T-helper 2 cell (primary cell): ENCODE measurements around the gene HIBADH.

Experiments
- DNase-seq, 5 experiments: peaks; one replicate each; pipeline versions ENCODE4 v3.0.0 to v3.0.0-alpha.2; 2012 to 2022

Gene HIBADH

GRCh38 chr7:27634671-27635493, 27.8 kb downstream of the HIBADH start:
- DNase-seq: peak in 1 of 5 experiments; percentile 55

DNA sequence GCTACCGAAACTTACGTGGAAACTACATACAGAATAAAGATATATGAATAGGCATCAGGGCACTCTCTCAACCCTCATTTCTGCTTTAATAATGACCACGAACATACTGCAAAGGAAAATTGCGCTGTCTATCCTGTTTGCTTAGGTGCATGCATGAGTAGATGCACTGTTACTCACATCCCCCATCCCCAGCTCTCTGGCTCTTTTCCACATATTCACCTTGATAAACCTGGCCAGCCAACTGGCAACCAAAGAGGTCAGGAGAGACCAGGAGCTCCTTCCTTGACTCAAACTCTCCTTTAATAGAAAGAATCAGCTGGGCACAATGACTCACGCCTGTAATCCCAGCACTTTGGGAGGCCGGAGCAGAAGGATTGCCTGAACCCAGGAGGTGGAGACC, 29.6 kb downstream of the HIBADH start:
- no peak for DNase-seq

DNA sequence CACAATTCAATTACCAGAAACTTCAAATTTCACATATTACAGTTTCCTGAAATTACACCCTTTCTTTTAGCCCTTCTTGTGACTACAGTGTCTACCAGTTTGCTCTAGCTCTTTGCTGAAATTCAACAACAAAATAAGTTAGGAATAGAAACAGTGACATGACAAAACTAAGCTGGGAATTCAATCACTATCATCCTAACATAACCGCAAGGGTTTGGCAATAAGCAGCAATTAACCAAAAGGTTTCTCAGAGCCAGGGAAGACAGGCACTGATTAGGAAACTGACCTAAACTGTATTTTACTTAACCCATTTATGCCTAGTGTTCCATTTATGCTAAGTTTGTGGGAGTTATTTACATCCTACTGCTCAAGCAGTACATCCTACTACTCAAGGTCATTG, 31.3 kb downstream of the HIBADH start:
- DNase-seq: no peak

DNA sequence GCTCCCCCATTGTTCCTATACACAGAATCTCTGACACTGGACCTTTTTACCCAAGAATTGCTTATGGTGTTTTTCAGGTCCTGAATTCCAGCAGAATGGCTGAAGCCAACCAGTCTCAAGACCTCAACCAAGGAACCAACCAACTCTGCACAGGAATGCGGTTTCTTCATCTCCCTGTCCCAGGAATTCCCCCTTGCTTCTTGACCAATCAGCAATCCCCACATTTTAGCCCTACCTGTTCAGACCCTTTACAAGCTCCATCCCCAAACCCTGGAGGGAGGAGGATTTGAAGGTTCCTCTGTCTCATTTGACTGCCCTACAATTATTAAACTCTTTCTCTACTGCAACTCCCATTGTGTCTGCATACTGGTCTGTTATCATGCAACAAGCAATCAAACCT, 35.5 kb downstream of the HIBADH start:
- no peak for DNase-seq

DNA sequence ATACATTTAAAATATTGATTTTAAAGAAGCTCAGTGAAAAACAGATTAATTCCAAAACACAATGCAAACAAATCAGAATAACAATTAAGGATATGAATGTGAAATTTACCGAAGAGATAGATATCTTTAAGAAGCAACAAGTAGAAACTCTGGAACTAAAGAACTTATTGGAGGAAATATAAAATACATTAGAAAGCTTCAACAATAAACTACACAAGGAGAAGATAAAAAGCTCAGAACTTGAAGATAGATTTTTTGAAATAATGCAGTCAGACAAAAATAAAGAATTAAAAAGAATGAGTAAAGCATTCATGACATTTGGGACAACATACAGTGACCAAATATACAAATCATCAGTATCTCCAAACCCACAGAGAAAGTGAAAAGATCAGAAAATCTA, 43.2 kb downstream of the HIBADH start:
- DNase-seq: no peak

DNA sequence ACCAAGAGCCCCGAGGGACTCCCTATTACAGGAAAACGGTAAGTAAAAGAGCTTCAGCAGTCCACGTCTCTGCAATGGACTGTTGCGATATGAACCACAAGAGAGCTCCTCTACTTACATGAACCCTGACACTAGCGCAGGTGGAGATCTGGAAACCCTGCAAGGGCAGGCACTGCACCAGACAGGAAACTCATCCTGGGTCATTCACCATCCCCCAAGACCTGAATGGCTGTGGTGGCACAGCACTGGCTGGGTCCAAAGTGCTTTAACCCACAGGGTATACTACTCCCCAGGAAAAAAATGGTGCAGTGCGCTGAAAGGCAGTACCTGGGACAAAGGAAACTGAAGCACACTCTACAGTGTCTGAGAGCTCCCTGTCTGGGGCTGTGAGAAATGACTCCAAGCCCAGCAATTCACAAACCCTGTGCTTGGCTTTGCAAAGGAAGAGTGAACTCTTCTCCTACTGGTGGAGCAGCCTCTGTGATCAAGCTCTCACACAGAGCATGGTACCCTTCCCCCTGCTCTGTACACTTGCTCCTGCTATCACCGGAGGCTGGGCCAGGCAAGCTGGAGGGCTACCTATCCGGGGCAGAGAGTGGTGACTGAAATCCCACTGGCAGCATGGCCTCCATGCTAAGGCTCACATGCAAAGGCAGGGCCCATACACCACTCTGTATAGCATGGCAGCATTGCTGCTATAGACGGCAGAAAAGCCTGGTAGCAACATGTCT, 44.9 kb downstream of the HIBADH start:
- DNase-seq: no peak

- no peak for DNase-seq
Measured at GRCh38 chr7:27616914-27617548, 45.7 kb downstream of the HIBADH start.

- DNase-seq: no peak
Measured at GRCh38 chr7:27616186-27616491, 46.5 kb downstream of the HIBADH start.

DNA sequence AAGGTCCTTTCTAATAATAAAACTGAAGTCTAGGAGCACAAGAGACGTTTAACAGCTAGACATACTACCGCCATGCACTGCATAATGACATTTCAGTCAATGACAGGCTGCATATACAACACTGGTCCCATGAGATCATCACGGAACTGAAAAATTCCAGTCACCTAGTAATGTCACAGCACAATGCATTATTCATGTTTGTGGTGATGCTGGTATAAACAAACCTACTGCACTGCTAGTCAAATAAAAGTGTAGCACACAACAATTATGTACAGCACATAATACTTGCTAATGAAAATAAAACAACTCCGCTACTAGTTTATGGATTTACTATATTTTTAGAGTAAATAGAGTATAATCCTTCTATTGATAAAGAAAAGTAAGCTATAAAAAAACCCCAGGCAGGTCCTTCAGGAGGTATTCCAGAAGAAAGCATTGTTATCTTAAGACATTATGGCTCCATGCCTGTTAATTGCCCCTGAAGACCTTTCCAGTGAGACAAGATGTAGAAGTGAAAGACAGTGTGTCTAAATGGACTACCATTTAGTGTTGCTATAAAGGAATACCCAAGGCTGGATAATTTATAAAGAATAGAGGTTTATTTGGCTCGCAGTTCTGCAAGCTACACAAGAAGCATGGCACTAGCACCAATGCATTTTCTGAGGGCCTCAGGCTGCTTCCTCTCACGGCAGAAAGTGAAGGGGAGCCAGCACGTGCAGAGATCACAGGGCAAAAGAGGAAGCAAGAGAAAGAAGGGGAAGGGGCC, 47.1 kb downstream of the HIBADH start:
- DNase-seq: no peak

DNA sequence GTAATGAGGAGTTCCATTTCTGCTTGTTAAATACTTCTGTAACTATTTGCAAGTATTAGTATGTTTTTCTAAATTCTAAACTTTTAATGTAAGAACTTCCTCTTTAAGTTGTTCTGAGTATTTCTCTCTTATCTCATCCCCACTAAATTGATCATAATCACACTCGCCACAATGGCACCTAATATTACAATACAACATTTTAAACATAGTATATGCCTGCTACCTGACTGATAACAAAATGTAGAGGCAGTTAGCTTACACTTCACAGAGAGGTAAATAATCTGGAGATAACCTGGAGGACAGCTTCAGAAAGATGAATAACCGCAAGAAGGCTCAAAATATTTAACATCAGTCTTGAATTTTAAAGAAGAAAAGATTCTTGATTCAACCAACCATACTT, 48.6 kb downstream of the HIBADH start:
- DNase-seq: peak in 1 of 5 experiments; percentile 32

DNA sequence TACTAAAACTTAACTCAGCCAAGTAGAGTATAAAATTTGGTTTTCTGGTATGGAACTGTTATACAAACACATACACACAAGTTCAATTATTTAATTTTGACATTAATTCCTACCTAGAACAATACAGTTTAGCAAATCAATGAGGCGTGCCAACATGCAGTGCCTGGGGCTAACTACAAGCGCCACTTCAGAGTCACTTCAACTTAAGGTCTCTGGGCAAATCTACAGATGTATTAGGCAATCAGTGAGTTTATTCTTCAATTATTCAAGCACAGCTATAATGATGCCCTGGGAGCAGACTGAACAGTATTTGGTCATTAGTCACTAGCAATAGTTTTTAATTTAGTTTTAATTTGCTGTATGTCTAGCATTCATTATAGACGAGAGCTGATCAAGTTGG, 51.6 kb downstream of the HIBADH start:
- no peak for DNase-seq

DNA sequence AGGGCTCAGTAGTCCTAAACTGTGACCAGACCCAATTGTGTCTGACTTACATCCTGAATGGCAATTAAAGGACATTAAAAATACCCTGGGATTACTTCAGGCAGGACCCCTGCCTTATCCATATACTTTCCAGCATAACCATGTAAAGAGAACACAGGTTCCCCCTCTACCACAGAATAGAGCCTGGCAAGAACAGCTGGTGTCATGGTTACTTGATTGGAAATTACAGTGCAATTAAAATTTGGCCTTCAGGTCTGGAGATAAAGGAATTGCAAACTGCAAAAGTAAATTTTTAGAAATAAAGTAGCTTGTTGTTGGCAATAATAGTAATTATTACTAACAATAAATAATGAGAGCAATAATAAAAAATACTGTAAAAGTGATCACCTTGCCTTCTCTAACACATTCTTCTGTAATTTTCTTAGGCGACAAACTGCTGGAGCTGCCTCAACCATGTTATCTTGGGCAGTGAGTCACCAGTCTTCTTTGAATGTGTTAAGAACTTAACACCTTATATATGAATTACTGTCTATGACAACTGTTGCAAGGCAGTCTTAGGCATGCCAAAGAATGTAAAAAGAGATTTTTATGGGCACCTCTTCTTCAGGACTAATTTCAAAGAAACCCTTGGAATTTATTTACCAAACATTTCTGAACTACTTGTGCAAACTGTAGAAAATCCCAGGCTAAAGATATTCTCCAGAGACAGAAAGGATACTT, 53.7 kb downstream of the HIBADH start:
- no peak for DNase-seq

DNA sequence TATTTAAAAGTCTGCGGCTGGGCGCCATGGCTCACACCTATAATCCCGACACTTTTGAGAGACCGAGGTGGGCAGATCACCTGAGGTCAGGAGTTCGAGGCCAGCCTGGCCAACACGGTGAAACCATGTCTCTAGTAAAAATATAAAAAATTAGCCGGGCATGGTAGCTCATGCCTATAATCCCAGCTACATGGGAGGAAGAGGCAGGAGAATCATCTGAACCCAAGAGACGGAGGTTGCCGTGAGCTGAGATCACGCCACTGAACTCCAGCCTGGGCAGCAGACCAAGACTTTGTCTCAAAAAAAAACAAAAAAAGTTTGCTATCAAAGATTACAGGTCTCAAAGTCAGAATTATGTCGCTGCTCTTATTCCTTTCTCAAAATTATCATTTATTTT, 55.5 kb downstream of the HIBADH start:
- no peak for DNase-seq

DNA sequence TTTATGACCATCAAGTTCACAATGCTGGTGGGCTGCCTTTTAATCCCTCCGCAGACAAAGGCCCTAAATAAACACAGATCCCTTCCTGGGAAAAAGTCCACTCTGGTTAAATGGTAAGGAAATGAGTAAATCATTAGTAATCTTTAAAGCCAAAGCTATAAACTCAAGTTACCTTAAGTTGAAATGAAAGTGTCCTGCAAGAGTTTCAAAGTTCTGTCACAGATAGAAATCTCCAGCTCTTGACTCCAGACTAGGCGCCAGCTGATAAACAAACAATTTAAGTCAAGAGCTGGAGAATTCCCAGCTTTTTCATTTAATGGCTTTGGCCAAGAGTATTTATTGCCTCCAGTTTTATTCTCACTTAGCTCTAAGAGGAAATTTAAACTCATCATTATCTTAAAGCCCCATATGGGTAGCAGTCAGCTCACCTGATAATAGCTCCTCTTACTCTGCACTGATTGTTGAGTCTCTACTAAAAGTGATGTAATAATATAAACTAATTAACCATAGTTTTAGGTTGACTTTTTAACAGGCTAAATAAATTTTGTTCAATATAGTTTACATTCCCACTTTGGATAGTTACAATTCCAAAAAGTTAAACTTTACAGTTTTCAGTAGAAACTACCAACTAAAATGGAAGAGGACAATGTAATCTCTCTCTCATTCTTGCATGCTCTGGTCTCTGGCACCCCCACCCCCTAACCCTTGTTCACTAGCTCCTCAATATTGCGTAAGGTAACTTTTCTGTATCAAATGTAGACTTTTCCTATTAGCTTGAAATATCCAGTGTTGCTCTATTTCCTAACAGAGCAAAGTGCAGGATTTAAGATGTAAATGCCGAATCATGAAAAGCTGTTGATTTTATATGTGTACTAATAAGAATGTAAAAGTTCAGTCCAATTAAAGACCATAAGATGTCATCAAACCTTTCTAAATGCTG, 56.1 kb downstream of the HIBADH start:
- no peak for DNase-seq

- no peak for DNase-seq
Measured at GRCh38 chr7:27605689-27606269, 56.9 kb downstream of the HIBADH start.

DNA sequence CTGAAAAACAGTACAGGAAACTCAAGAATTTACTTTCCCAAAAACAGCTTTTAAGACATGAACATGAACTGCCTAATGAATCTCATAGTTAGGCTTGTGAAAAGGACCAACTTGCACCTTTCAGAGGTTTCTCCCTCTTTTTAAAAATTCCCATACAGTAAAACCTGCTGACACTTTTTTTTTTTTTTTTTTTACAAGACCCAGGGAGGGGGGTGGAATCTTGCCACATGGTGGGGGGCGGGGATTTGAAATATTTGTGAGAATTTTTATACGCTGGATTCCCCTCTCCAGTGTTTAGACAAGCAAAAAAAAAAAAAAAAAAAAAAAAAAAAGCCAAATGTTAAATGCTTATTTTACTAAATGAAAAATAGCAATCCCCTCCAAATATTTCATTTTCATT, 57.4 kb downstream of the HIBADH start:
- no peak for DNase-seq

- no peak for DNase-seq
Measured at GRCh38 chr7:27603813-27604212, 58.9 kb downstream of the HIBADH start.

DNA sequence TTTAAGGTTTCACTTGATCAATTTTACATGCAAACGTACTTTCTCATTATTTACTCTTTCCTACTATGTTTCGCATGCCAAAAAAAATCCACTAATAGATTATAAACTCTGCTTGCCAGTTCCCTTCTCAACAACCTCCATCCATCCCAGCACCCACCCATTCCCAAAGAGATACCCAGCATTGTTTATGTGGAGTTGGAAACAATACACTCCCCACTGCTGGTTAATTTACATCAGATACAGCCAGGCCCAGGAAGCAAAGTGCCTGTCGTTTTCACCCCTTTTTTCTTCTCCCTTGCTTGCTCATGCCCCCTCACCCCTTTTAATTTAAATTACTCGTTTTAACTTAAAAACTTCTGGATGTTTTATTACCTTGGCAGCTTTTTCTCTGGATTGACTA, 59.9 kb downstream of the HIBADH start:
- DNase-seq: no peak

- no peak for DNase-seq
Measured at GRCh38 chr7:27601217-27601616, 61.5 kb downstream of the HIBADH start.

DNA sequence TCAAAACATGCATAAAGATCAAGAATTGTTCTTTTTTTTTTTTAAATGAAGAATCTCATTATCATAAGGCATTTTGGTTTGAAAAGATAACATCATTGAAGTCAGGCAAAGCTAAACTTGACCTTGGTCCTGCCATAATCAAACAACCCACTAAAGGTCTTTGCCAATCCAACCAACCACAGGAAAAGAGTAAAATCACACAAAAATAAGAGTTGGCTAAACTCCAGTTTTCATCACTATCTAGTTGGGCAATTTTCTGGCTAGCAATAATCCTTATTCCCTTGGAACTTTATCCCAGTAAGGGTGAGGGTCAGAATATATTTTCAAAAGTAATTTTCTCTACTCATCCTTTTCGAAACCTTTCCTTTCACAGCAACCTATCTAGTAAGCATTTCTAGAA, 62.4 kb downstream of the HIBADH start:
- DNase-seq: no peak

- DNase-seq: no peak
Measured at GRCh38 chr7:27595009-27595408, 67.7 kb downstream of the HIBADH start.
